GM21447 (cell line): ENCODE data around the gene PEA15.
A peak's percentile ranks its signal among the peaks of the same experiment; 100 is the strongest.

Experiments used
- ATAC-seq: cut with Tn5 transposase; IDR thresholded peaks from one replicate; pipeline ENCODE4 v1.9.1; 2021; ENCODE audit not compliant: unreplicated experiment

The PEA15 gene

GRCh38 chr1:160178731-160179130 is 26.5 kb upstream of the PEA15 start:
- no peak for ATAC-seq

- no peak for ATAC-seq
These were observed 25.8 kb upstream of the PEA15 start for GRCh38 chr1:160179336-160179735.

- no peak for ATAC-seq
These were observed 18.9 kb upstream of the PEA15 start for GRCh38 chr1:160186246-160186645.

GRCh38 chr1:160186729-160187128 is 18.5 kb upstream of the PEA15 start:
- ATAC-seq, result no peak

- no peak for ATAC-seq
These were observed 17.8 kb upstream of the PEA15 start for GRCh38 chr1:160187407-160187806.

GRCh38 chr1:160188341-160188740 is 16.8 kb upstream of the PEA15 start:
- no peak for ATAC-seq

GRCh38 chr1:160189649-160190625 is 15.2 kb upstream of the PEA15 start, which contains the start of gene CASQ1:
Gene CASQ1 (plus strand): TSS chr1:160190575. CDS start chr1:160190752, 177 bp downstream.
- no peak for ATAC-seq

- no peak for ATAC-seq
These were observed 13.4 kb upstream of the PEA15 start for GRCh38 chr1:160191756-160192155.

GRCh38 chr1:160192234-160192633 is 12.9 kb upstream of the PEA15 start:
- ATAC-seq, result no peak

- no peak for ATAC-seq
These were observed 11.9 kb upstream of the PEA15 start for GRCh38 chr1:160193091-160193819.

- no peak for ATAC-seq
These were observed 11.1 kb upstream of the PEA15 start for GRCh38 chr1:160193832-160194736.

- ATAC-seq, result no peak
These were observed 10.5 kb upstream of the PEA15 start for GRCh38 chr1:160194737-160195059.

- ATAC-seq, result no peak
These were observed 9.0 kb upstream of the PEA15 start for GRCh38 chr1:160196143-160196542.

GRCh38 chr1:160197231-160197630 is 8.0 kb upstream of the PEA15 start:
- ATAC-seq, result no peak

GRCh38 chr1:160200786-160201185 is 4.4 kb upstream of the PEA15 start:
- ATAC-seq, result no peak

- peak; percentile 68 for ATAC-seq
These were observed 500 bp upstream of the PEA15 start for GRCh38 chr1:160204526-160205241.

GRCh38 chr1:160206036-160206389 is 829 bp downstream of the PEA15 start:
- ATAC-seq, result no peak

- ATAC-seq, result no peak
These were observed 1.4 kb downstream of the PEA15 start for GRCh38 chr1:160206421-160207117.

GRCh38 chr1:160207118-160207650 is 2.0 kb downstream of the PEA15 start:
- ATAC-seq, result no peak
